WTC11 (cell line): Measurements from ENCODE around the gene C1R. TPM values are rescaled to one million over a fixed set of nuclear protein-coding genes. Genes with fewer than 3 reads are reported as not detected.
"Not testable (repeated sequence)": the region's sequence is repeated elsewhere in the genome, so short reads cannot be mapped to it uniquely, and the experiment has no call there.

ENCODE experiments used
- ATAC-seq: fragments of 200-7000 bp; cut with Tn5 transposase; 2 replicates; pipeline ENCODE4 v1.10.0; 2021; ENCODE audit warnings: mild to moderate bottlenecking, moderate library complexity
- CTCF ChIA-PET: fragments of 300-600 bp; sonication (Branson Sonifier 250); formaldehyde crosslinking; loops from one replicate; lab custom pipeline; 2021; ENCODE audit warnings: antibody characterized with exemption; lab: Charles Lee
- POLR2A ChIA-PET: fragments of 350-600 bp; sonication (Branson Sonifier 250); formaldehyde crosslinking; loops from one replicate; lab custom pipeline; 2021; ENCODE audit warnings: antibody characterized with exemption; lab: Charles Lee
- DNase-seq: peaks from one replicate; pipeline ENCODE4 v3.0.0; 2021; ENCODE audit warnings: low spot score
- H3K27ac Mint-ChIP-seq: 2 replicates; pipeline ENCODE4 v1.8.0; 2021; ENCODE audit warnings: mixed read lengths
- H3K27me3 Mint-ChIP-seq: 2 replicates; pipeline ENCODE4 v1.8.0; 2021; ENCODE audit warnings: low read depth, mild to moderate bottlenecking, moderate library complexity, mixed read lengths
- H3K36me3 Mint-ChIP-seq: 2 replicates; pipeline ENCODE4 v1.8.0; 2021; ENCODE audit warnings: mixed read lengths
- H3K4me1 Mint-ChIP-seq: 2 replicates; pipeline ENCODE4 v1.8.0; 2022; ENCODE audit warnings: mixed read lengths
- H3K4me3 Mint-ChIP-seq: 2 replicates; pipeline ENCODE4 v1.8.0; 2021; ENCODE audit warnings: mild to moderate bottlenecking, moderate library complexity, mixed read lengths
- H3K9me3 Mint-ChIP-seq: 2 replicates; pipeline ENCODE4 v1.8.0; 2021; ENCODE audit warnings: mixed read lengths
- ATF1 ChIP-seq: sonication (generic); formaldehyde crosslinking; IDR thresholded peaks from 2 replicates; pipeline ENCODE4 v1.8.1; 2023; ENCODE audit warnings: mild to moderate bottlenecking, moderate library complexity, missing genetic modification reagents
- CREB1 ChIP-seq: sonication (generic); formaldehyde crosslinking; IDR thresholded peaks from 2 replicates; pipeline ENCODE4 v1.8.0; 2023; ENCODE audit warnings: mild to moderate bottlenecking, missing genetic modification reagents
- CREM ChIP-seq: sonication (generic); formaldehyde crosslinking; IDR thresholded peaks from 2 replicates; pipeline ENCODE4 v1.8.1; 2022; ENCODE audit warnings: mild to moderate bottlenecking, missing genetic modification reagents, moderate library complexity
- FOXJ3 ChIP-seq: sonication (generic); formaldehyde crosslinking; IDR thresholded peaks from 2 replicates; pipeline ENCODE4 v1.9.0; 2021; ENCODE audit warnings: missing genetic modification reagents, mild to moderate bottlenecking, borderline replicate concordance
- FOXP1 ChIP-seq: sonication (generic); formaldehyde crosslinking; IDR thresholded peaks from 2 replicates; pipeline ENCODE4 v1.8.0; 2022; ENCODE audit warnings: missing genetic modification reagents, mild to moderate bottlenecking, moderate library complexity, borderline replicate concordance
- GABPB1 ChIP-seq: sonication (generic); formaldehyde crosslinking; IDR thresholded peaks from 2 replicates; pipeline ENCODE4 v1.8.1; 2023; ENCODE audit warnings: mild to moderate bottlenecking, missing genetic modification reagents
- GRHL2 ChIP-seq: fragments of 250-450 bp; sonication (Bioruptor Pico); IDR thresholded peaks from 2 replicates; pipeline ENCODE4 v1.8.0; 2022; ENCODE audit warnings: mild to moderate bottlenecking, moderate library complexity; ENCODE audit not compliant: insufficient replicate concordance, severe bottlenecking
- OVOL2 ChIP-seq: fragments of 250-450 bp; sonication (Bioruptor Pico); IDR thresholded peaks from 2 replicates; pipeline ENCODE4 v1.9.0; 2021; ENCODE audit warnings: mild to moderate bottlenecking, borderline replicate concordance
- PRDM15 ChIP-seq: sonication (generic); formaldehyde crosslinking; IDR thresholded peaks from 2 replicates; pipeline ENCODE4 v1.8.0; 2022; ENCODE audit warnings: missing genetic modification reagents
- PRRX2 ChIP-seq: fragments of 250-450 bp; sonication (Bioruptor Pico); IDR thresholded peaks from 2 replicates; pipeline ENCODE4 v1.8.0; 2021; ENCODE audit warnings: mild to moderate bottlenecking
- RELA ChIP-seq: sonication (generic); formaldehyde crosslinking; IDR thresholded peaks from 2 replicates; pipeline ENCODE4 v1.8.1; 2022; ENCODE audit warnings: missing genetic modification reagents, mild to moderate bottlenecking, borderline replicate concordance
- SP1 ChIP-seq: sonication (generic); formaldehyde crosslinking; conservative IDR thresholded peaks from 2 replicates; pipeline ENCODE4 v1.8.1; 2022; ENCODE audit warnings: missing genetic modification reagents
- TCF7 ChIP-seq: sonication (generic); formaldehyde crosslinking; IDR thresholded peaks from 2 replicates; pipeline ENCODE4 v1.8.0; 2022; ENCODE audit warnings: mild to moderate bottlenecking, low read depth, missing genetic modification reagents, moderate library complexity
- USF2 ChIP-seq: sonication (generic); formaldehyde crosslinking; IDR thresholded peaks from 2 replicates; pipeline ENCODE4 v1.8.1; 2023; ENCODE audit warnings: mild to moderate bottlenecking, missing genetic modification reagents, moderate library complexity
- ZMAT4 ChIP-seq: fragments of 250-450 bp; sonication (Bioruptor Pico); IDR thresholded peaks from 2 replicates; pipeline ENCODE4 v1.9.0; 2021; ENCODE audit warnings: mild to moderate bottlenecking
- ZNF121 ChIP-seq: sonication (generic); formaldehyde crosslinking; IDR thresholded peaks from 2 replicates; pipeline ENCODE4 v1.8.0; 2023; ENCODE audit warnings: missing genetic modification reagents
- ZNF219 ChIP-seq: sonication (generic); formaldehyde crosslinking; IDR thresholded peaks from 2 replicates; pipeline ENCODE4 v1.8.0; 2023; ENCODE audit warnings: missing genetic modification reagents, mild to moderate bottlenecking, borderline replicate concordance
- total RNA-seq: library from RNA; stranded (reverse); gene quantifications from 3 replicates; pipeline ENCODE4 v1.2.3, GENCODE V29; 2021

Gene C1R
- total RNA-seq, 1 experiment from 2014 or later = 8.4 TPM

GRCh38 chr12:7108003-7108795 is 16.0 kb upstream of the C1R start (continued):
- TF ChIP-seq GABPB1 (0 out of 2 replicates have a peak, but pooled peaks have one; percentile 48), GRHL2 (CRISPR knock-in tag) (no peak), RELA (CRISPR knock-in tag) (no peak), CREM (CRISPR knock-in tag) (no peak), PRRX2 (CRISPR knock-in tag) (no peak), ZMAT4 (CRISPR knock-in tag) (no peak), OVOL2 (CRISPR knock-in tag) (no peak), SP1 (CRISPR knock-in tag) (0 out of 2 replicates have a peak, but pooled peaks have one; percentile 48), ZNF219 (CRISPR knock-in tag) (no peak)

GRCh38 chr12:7107636-7108002 is 15.4 kb upstream of the C1R start:
- DNase-seq (no peak), ATAC-seq (no peak)
- TF ChIP-seq CREB1 (CRISPR knock-in tag) (no peak), TCF7 (CRISPR knock-in tag) (no peak), ZMAT4 (CRISPR knock-in tag) (no peak), USF2 (CRISPR knock-in tag) (no peak), FOXJ3 (CRISPR knock-in tag) (no peak), PRDM15 (CRISPR knock-in tag) (no peak), ATF1 (CRISPR knock-in tag) (no peak), FOXP1 (CRISPR knock-in tag) (no peak)
- peaks cover 8% of the 10 kb centered on the region for H3K4me1 Mint-ChIP-seq
- peaks cover 18% of the 10 kb centered on the region for H3K36me3 Mint-ChIP-seq
- no peaks in the 10 kb centered on the region for H3K27me3 Mint-ChIP-seq
- H3K4me3 Mint-ChIP-seq = peak overlapping the region; percentile 89
- peak overlapping the region; percentile 68; the same call in 1 of the 2 replicates for H3K27ac Mint-ChIP-seq
- ChIA-PET CTCF (interaction anchor here (0.5 to 3.6 kb wide), 26 partner anchors 15 to 306 kb away, joined by 3 to 63 read pairs (median 6); partner anchors contain the start of genes C12orf57, C1R, C1S and CLSTN3), POLR2A (interaction anchor here (1.3 to 2.5 kb wide), 4 partner anchors 37 to 164 kb away, joined by 6 to 19 read pairs (median 12); partner anchors contain the start of genes C12orf57, C1S and RNU7-1)
- peaks cover 12% of the 10 kb centered on the region for H3K9me3 Mint-ChIP-seq

- ChIA-PET CTCF (interaction anchor here (0.5 to 3.6 kb wide), 14 partner anchors 14 to 255 kb away, joined by 3 to 63 read pairs (median 7); partner anchors contain the start of genes C12orf57, C1R, C1S and LPCAT3), POLR2A (interaction anchor here (2.5 kb wide), 1 partner anchor 163 kb away, joined by 19 read pairs; the partner anchor contains the start of genes C12orf57 and RNU7-1)
- not testable (repeated sequence) for H3K27me3 Mint-ChIP-seq, H3K27ac Mint-ChIP-seq, H3K4me1 Mint-ChIP-seq, H3K4me3 Mint-ChIP-seq, DNase-seq, ATAC-seq
- Mint-ChIP-seq H3K9me3 (peaks cover 12% of the 10 kb centered on the region), H3K36me3 (peaks cover 18% of the 10 kb centered on the region)
- TF ChIP-seq ZNF121 (CRISPR knock-in tag) = peak; percentile 87; the same call in 1 of the 2 replicates
Observed at GRCh38 chr12:7107181-7107580, 14.9 kb upstream of the C1R start.
